ENCODE results near the gene SAMD1. TPM values are rescaled to one million over a fixed set of nuclear protein-coding genes. Genes with fewer than 3 reads are reported as not detected.

The SAMD1 gene
- total and polyA plus RNA-seq, 2 donors (not counting 1 experiment from before 2014, with no cell fraction given), result 7.3 to 19.0 TPM

DNA sequence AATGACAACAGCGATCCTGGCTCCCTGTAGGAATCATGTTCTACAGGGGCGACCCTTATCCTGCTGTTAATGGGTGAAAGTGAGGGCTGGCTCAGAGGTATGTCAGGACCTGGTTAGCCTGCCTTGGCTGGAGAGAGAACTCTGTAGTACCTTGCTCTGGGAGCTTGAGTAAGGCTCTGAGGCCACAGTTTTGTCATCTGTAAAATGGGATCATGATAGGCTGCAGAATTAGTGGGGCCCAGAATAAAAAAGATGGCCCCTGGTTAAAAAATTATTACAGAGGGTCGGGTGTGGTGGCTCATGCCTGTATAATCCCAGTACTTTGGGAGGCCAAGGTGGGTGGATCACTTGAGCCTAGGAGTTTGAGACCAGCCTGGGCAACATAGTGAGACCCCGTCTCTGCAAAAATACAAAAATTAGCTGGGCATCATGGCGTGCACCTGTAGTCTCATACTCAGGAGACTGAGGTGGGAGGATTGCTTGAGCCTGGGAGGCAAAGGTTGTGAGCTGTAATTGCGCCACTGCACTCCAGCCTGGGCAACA is 10.5 kb upstream of the SAMD1 start:
- no peak overlapping the region for H3K9ac ChIP-seq (ENCODE audit: insufficient read depth, low read length)
- H3K79me2 ChIP-seq (ENCODE audit: control insufficient read depth, insufficient read depth, low read length), result no peaks in the 10 kb centered on the region
- no peak overlapping the region for H2AFZ ChIP-seq (ENCODE audit: low read length)
- H3K4me3 ChIP-seq (replicated peaks in 1 of 4; ENCODE audit: control extremely low read depth in 1 of 4, insufficient read depth in 1 of 4, low read depth in 3 of 4, low read length in 4 of 4), result no peak overlapping the region
- no peak overlapping the region for H3K4me2 ChIP-seq (ENCODE audit: extremely low read depth, insufficient read depth, low read length)
- no peaks in the 10 kb centered on the region for H4K20me1 ChIP-seq (ENCODE audit: control insufficient read depth, extremely low read depth, insufficient read depth, low read length)
- H3K36me3 ChIP-seq (ENCODE audit: control insufficient read depth, insufficient read depth, low read length), result peaks cover 17% of the 10 kb centered on the region
- H3K27ac ChIP-seq (ENCODE audit: insufficient read depth, low read length), result no peak overlapping the region
- TF ChIP-seq, protein P1, sequence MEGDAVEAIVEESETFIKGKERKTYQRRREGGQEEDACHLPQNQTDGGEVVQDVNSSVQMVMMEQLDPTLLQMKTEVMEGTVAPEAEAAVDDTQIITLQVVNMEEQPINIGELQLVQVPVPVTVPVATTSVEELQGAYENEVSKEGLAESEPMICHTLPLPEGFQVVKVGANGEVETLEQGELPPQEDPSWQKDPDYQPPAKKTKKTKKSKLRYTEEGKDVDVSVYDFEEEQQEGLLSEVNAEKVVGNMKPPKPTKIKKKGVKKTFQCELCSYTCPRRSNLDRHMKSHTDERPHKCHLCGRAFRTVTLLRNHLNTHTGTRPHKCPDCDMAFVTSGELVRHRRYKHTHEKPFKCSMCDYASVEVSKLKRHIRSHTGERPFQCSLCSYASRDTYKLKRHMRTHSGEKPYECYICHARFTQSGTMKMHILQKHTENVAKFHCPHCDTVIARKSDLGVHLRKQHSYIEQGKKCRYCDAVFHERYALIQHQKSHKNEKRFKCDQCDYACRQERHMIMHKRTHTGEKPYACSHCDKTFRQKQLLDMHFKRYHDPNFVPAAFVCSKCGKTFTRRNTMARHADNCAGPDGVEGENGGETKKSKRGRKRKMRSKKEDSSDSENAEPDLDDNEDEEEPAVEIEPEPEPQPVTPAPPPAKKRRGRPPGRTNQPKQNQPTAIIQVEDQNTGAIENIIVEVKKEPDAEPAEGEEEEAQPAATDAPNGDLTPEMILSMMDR (conservative IDR thresholded peaks at IDR 0.05 in 1 of 2, IDR thresholded peaks at IDR 0.05 in 1 of 2; ENCODE audit: low read depth in 1 of 2, low read length in 2 of 2), result no peak
- no peak for TF ChIP-seq EZH2 (IDR thresholded peaks at IDR 0.05; ENCODE audit: low read length, missing control alignments)
- H3K9me3 ChIP-seq (ENCODE audit: control insufficient read depth, insufficient read depth, low read depth, low read length), result no peaks in the 10 kb centered on the region
- no peaks in the 10 kb centered on the region for H3K4me1 ChIP-seq (ENCODE audit: control insufficient read depth, extremely low read depth, insufficient read depth, low read length)
- DNase-seq (ENCODE audit: low read depth in 2 of 2), result no peak
- no peaks in the 10 kb centered on the region for H3K27me3 ChIP-seq (ENCODE audit: control insufficient read depth, insufficient read depth, low read length)

DNA sequence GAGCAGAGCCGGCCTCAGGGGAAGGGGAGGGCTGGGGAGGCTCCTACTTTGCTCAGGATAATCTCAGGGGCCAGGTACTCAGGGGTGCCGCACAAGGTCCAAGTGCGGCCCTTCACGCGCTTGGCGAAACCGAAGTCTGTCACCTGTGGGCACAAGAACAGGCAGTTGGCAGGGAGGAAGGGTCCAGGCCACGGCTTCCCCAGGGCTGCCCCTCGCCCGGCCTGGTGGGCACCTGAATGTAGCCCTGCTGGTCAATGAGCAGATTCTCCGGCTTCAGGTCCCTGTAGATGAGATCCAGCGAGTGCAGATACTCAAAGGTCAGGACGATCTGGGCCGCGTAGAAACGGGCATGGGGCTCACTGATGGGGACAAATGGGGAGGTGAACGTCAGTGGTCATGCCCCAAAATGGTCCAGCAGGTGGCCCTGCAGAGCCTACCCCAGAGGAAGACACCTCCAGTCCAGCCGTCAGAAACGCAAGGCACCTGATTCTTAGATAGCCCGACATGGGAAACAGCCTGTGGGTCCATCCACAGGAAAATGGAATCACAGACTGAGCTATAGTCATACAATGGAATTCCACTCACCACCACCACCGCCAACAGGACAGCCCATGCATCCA is 7.1 kb upstream of the SAMD1 start:
- Histone ChIP-seq H2AFZ (ENCODE audit: low read length) (no peak overlapping the region), H3K27ac (ENCODE audit: insufficient read depth, low read length) (no peak overlapping the region), H3K9ac (ENCODE audit: insufficient read depth, low read length) (no peak overlapping the region), H3K36me3 (ENCODE audit: control insufficient read depth, insufficient read depth, low read length) (peaks cover 19% of the 10 kb centered on the region), H4K20me1 (ENCODE audit: control insufficient read depth, extremely low read depth, insufficient read depth, low read length) (no peaks in the 10 kb centered on the region), H3K79me2 (ENCODE audit: control insufficient read depth, insufficient read depth, low read length) (no peaks in the 10 kb centered on the region), H3K4me2 (ENCODE audit: extremely low read depth, insufficient read depth, low read length) (no peak overlapping the region), H3K4me3 (replicated peaks in 1 of 4; ENCODE audit: control extremely low read depth in 1 of 4, insufficient read depth in 1 of 4, low read depth in 3 of 4, low read length in 4 of 4) (no peak overlapping the region), H3K9me3 (ENCODE audit: control insufficient read depth, insufficient read depth, low read depth, low read length) (no peaks in the 10 kb centered on the region), H3K4me1 (ENCODE audit: control insufficient read depth, extremely low read depth, insufficient read depth, low read length) (no peaks in the 10 kb centered on the region), H3K27me3 (ENCODE audit: control insufficient read depth, insufficient read depth, low read length) (no peaks in the 10 kb centered on the region)
- TF ChIP-seq, protein P1 (conservative IDR thresholded peaks at IDR 0.05 in 1 of 2, IDR thresholded peaks at IDR 0.05 in 1 of 2; ENCODE audit: low read depth in 1 of 2, low read length in 2 of 2), result peak; percentile 11 to 29
- no peak for TF ChIP-seq EZH2 (IDR thresholded peaks at IDR 0.05; ENCODE audit: low read length, missing control alignments)
- no peak for DNase-seq (ENCODE audit: low read depth in 2 of 2)

DNA sequence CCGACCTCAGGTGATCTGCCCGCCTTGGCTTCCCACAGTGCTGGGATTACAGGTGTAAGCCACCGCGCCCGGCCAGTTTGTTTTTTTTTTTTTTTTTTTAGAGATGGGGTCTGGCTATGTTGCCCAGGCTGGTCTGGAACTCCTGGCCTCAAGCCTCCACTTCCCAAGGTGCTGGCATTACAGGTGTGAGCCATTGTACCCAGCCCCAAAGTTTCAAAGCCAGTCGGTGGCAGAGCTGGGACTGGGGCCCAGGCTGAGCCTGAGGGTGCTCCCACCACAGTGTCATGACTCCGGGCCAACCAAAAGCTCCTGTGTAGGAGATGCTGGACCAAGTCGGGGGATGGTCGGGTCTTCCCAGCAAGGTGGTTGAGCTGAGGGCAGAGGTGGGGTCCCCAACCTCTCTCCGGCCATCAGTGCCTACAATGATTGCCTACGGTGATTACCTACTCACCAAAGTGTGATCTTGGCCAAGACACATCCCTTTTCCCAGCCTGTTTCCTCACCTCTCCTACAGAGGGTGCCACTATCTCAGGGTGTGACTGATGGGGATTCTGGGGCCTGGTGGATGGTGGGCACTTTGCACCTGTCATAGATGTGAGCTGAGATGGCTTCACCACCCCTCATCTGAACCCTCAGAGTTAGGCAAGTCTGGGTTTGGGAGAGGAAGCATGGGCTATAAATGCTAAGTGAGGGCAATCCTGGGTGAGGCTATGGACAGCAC is 5.9 kb upstream of the SAMD1 start:
- peaks cover 16% of the 10 kb centered on the region for H3K36me3 ChIP-seq (ENCODE audit: control insufficient read depth, insufficient read depth, low read length)
- no peaks in the 10 kb centered on the region for H4K20me1 ChIP-seq (ENCODE audit: control insufficient read depth, extremely low read depth, insufficient read depth, low read length)
- TF ChIP-seq, protein P1 (conservative IDR thresholded peaks at IDR 0.05 in 1 of 2, IDR thresholded peaks at IDR 0.05 in 1 of 2; ENCODE audit: low read depth in 1 of 2, low read length in 2 of 2), result no peak
- no peak for TF ChIP-seq EZH2 (IDR thresholded peaks at IDR 0.05; ENCODE audit: low read length, missing control alignments)
- no peak overlapping the region for H2AFZ ChIP-seq (ENCODE audit: low read length)
- no peaks in the 10 kb centered on the region for H3K9me3 ChIP-seq (ENCODE audit: control insufficient read depth, insufficient read depth, low read depth, low read length)
- peaks cover 2% of the 10 kb centered on the region for H3K4me1 ChIP-seq (ENCODE audit: control insufficient read depth, extremely low read depth, insufficient read depth, low read length)
- DNase-seq (ENCODE audit: low read depth in 2 of 2), result no peak
- no peak overlapping the region for H3K4me2 ChIP-seq (ENCODE audit: extremely low read depth, insufficient read depth, low read length)
- no peaks in the 10 kb centered on the region for H3K79me2 ChIP-seq (ENCODE audit: control insufficient read depth, insufficient read depth, low read length)
- H3K27ac ChIP-seq (ENCODE audit: insufficient read depth, low read length), result no peak overlapping the region
- H3K27me3 ChIP-seq (ENCODE audit: control insufficient read depth, insufficient read depth, low read length), result no peaks in the 10 kb centered on the region
- H3K9ac ChIP-seq (ENCODE audit: insufficient read depth, low read length), result no peak overlapping the region
- H3K4me3 ChIP-seq (replicated peaks in 1 of 4; ENCODE audit: control extremely low read depth in 1 of 4, insufficient read depth in 1 of 4, low read depth in 3 of 4, low read length in 4 of 4), result no peak overlapping the region
